ENCODE measurements around the gene FAM107B. TPM values are rescaled to one million over a fixed set of nuclear protein-coding genes. Genes with fewer than 3 reads are reported as not detected.

The FAM107B gene
- total and polyA plus RNA-seq, 2 of the 8 experiments (the other 6 are each of a cell fraction or from before 2014, with no cell fraction given), result 7.5 to 28.1 TPM

DNA sequence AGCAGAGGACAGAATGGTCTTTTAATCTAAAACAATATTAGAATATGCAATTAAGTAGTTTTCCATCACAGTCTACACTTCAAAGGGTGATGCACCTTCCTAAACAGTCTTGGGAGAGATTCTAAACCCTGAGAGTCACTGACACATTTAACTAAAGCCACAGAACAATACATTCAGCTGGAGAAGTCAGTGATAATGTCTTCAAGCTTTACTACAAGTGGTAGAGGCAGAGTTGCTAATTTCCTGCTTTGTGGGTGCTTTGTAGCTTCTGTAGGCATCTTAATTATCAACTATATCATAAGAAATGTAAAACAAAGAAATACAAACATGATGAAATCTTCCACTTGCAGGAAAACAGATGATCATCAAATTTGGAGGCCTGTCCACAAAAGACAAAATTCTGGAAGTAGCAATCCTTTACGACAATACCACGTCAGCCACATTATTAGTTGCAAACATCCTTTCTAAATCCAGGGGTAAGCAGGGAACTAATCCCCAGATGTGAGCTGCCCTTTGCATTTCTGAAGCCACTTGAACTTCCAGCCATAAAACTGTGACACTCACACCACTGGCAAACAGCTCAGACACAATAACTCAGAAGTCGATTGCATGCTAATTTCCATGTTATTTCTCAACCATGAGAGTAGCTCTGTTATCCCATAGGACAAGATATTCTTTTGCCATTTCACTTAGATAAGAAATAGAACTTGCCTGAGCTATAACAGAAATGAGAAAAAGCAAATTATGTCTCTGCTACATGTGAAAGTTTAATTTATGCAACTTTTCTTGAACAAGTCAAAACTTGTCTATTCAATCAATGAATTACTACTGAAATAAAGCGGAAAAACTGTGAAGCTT lies 212.2 kb downstream of the FAM107B start:
- H3K79me2 ChIP-seq (ENCODE audit: control insufficient read depth in 1 of 2, insufficient read depth in 2 of 2, low read length in 2 of 2), result peaks cover 0 to 4% of the 10 kb centered on the region in 2 experiments; a peak in 2 of 4 replicates
- H2BK120ac ChIP-seq (replicated peaks; ENCODE audit: low read depth, low read length), result no peak overlapping the region
- 85% methylated on average over 4 of the region's 4 CpGs; no CpG with 5 or more reads in 1 of the 2 experiments for WGBS, 2 experiments (ENCODE audit: extremely low coverage in 1 of 2, insufficient coverage in 1 of 2, insufficient read length in 1 of 2, insufficient replicate concordance in 2 of 2, low coverage in 1 of 2, low lambda C conversion rate in 2 of 2, missing lambda C conversion rate in 1 of 2)
- no peaks in the 10 kb centered on the region for H3K23me2 ChIP-seq (ENCODE audit: low read depth, low read length)
- H3K27ac ChIP-seq (ENCODE audit: low read depth, low read length), result no peak overlapping the region
- no peak overlapping the region for H3K9ac ChIP-seq (replicated peaks in 1 of 4; ENCODE audit: extremely low read depth in 1 of 4, low read depth in 3 of 4, low read length in 3 of 4)
- H3K56ac ChIP-seq (replicated peaks; ENCODE audit: insufficient read length, low read depth, low read length), result no peak overlapping the region
- H2AK5ac ChIP-seq (ENCODE audit: low read depth, low read length), result no peak overlapping the region
- H3K23ac ChIP-seq (ENCODE audit: insufficient read length), result no peak overlapping the region
- no peak overlapping the region for H2BK15ac ChIP-seq (ENCODE audit: low read length)
- no peaks in the 10 kb centered on the region for H3K27me3 ChIP-seq (replicated peaks in 1 of 4; ENCODE audit: control insufficient read depth in 3 of 4, extremely low read depth in 1 of 4, insufficient read depth in 3 of 4, low read length in 3 of 4)
- DNase-seq (ENCODE audit: low read depth in 1 of 2, low spot score in 2 of 2) (no peak), FAIRE-seq (no peak)
- no peak overlapping the region for H2BK20ac ChIP-seq (ENCODE audit: low read length)
- H3K79me1 ChIP-seq (ENCODE audit: low read depth, low read length), result peaks cover 3% of the 10 kb centered on the region
- no peak overlapping the region for H3K4ac ChIP-seq (replicated peaks; ENCODE audit: insufficient read length, low read depth, low read length)
- peaks cover 5 to 7% of the 10 kb centered on the region in 2 experiments; a peak in 1 of 4 replicates for H3K9me3 ChIP-seq (ENCODE audit: insufficient read depth in 2 of 2, low read depth in 1 of 2, low read length in 1 of 2)
- H4K5ac ChIP-seq (ENCODE audit: insufficient read length, low read depth, low read length), result no peak overlapping the region
- no peak overlapping the region for H3K18ac ChIP-seq (ENCODE audit: extremely low read depth, low read length)
- no peak overlapping the region for H4K8ac ChIP-seq (ENCODE audit: extremely low read depth, insufficient read depth, low read length)
- no peak overlapping the region for H3K14ac ChIP-seq (ENCODE audit: insufficient read length)
- H2BK12ac ChIP-seq (ENCODE audit: low read depth, low read length), result no peak overlapping the region
- H3K4me2 ChIP-seq (ENCODE audit: insufficient read depth in 1 of 2, low read depth in 2 of 2, low read length in 2 of 2), result no peak overlapping the region
- TF ChIP-seq RXRA (IDR thresholded peaks at IDR 0.05; ENCODE audit: insufficient read depth, low read depth, low read length) (no peak), EP300 (IDR thresholded peaks at IDR 0.05; ENCODE audit: borderline replicate concordance in 1 of 2, low read depth in 2 of 2, low read length in 2 of 2) (no peak), SAP30 (IDR thresholded peaks at IDR 0.05; ENCODE audit: insufficient read depth, insufficient replicate concordance, low read length) (no peak), TAF1 (IDR thresholded peaks at IDR 0.05; ENCODE audit: low read depth, low read length) (no peak)
- no peak overlapping the region for H3K4me3 ChIP-seq (ENCODE audit: extremely low read depth in 1 of 4, insufficient read depth in 2 of 4, low read depth in 3 of 4, low read length in 4 of 4)
- no peak overlapping the region for H2BK5ac ChIP-seq (ENCODE audit: low read depth, low read length)
- no peak overlapping the region for H2AFZ ChIP-seq (ENCODE audit: low read length)
- H4K20me1 ChIP-seq (replicated peaks in 1 of 2; ENCODE audit: control insufficient read depth in 1 of 2, insufficient read depth in 2 of 2, low read length in 2 of 2), result peaks cover 0 to 9% of the 10 kb centered on the region in 2 experiments
- ChIA-PET POLR2A (ENCODE audit: partially characterized antibody) (interaction anchor here (0.6 to 1.0 kb wide), 2 partner anchors 12 to 50 kb away, joined by 3 read pairs; no protein-coding TSS in a partner anchor), CTCF (ENCODE audit: partially characterized antibody) (interaction anchor here (0.5 to 10.4 kb wide), 4 partner anchors 20 to 260 kb away, joined by 3 to 156 read pairs (median 5); no protein-coding TSS in a partner anchor)
- no peak overlapping the region for H4K91ac ChIP-seq (replicated peaks; ENCODE audit: insufficient read length, low read length)
- H3K4me1 ChIP-seq (replicated peaks in 1 of 4; ENCODE audit: control insufficient read depth in 3 of 4, insufficient read depth in 4 of 4, low read length in 3 of 4), result peaks cover 0 to 5% (median 2%) of the 10 kb centered on the region in 4 experiments; a peak in 2 of 7 replicates
- no peaks in the 10 kb centered on the region for H3K36me3 ChIP-seq (ENCODE audit: control insufficient read depth in 2 of 4, insufficient read depth in 4 of 4, low read length in 3 of 4)

Data from H1 (cell line).